NB4 (cell line): ENCODE results near the gene SLC22A23.

ENCODE experiments used
- DNase-seq: peaks from one replicate; pipeline ENCODE4 v3.0.0; 2010; ENCODE audit warnings: low read depth
- H3K4me3 ChIP-seq: one replicate; pipeline ENCODE4 v1.5.1; 2011; ENCODE audit warnings: mild to moderate bottlenecking, low read depth, low read length, moderate library complexity
- CTCF ChIP-seq: IDR thresholded peaks from one replicate; pipeline ENCODE4 v1.5.1; 2012; ENCODE audit warnings: low read depth, low read length
- MAX ChIP-seq: IDR thresholded peaks from 2 replicates; pipeline ENCODE4 v1.6.1; 2011; ENCODE audit warnings: low read depth, low read length
- MYC ChIP-seq: IDR thresholded peaks from 2 replicates; pipeline ENCODE4 v1.6.1; 2011; ENCODE audit warnings: low read depth, low read length
- POLR2A ChIP-seq: IDR thresholded peaks from 2 replicates; pipeline ENCODE4 v1.6.1; 2011; ENCODE audit warnings: mild to moderate bottlenecking; ENCODE audit not compliant: insufficient read length; ENCODE audit errors: extremely low read depth

Gene SLC22A23

GRCh38 chr6:3305216-3305565 lies 151.7 kb downstream of the SLC22A23 start:
- TF ChIP-seq CTCF: no peak
- TF ChIP-seq POLR2A: no peak
- TF ChIP-seq MYC: no peak
- TF ChIP-seq MAX: no peak
- no peak overlapping the region for H3K4me3 ChIP-seq
- no peak for DNase-seq

- TF ChIP-seq POLR2A: no peak
- no peak for TF ChIP-seq CTCF
- TF ChIP-seq MYC: no peak
- TF ChIP-seq MAX: no peak
- DNase-seq: no peak
- H3K4me3 ChIP-seq: no peak overlapping the region
Observed at GRCh38 chr6:3304500-3305215, 152.2 kb downstream of the SLC22A23 start.

- DNase-seq: no peak
- TF ChIP-seq POLR2A (no peak), MAX (no peak), CTCF (no peak), MYC (no peak)
- no peak overlapping the region for H3K4me3 ChIP-seq
Observed at GRCh38 chr6:3303795-3304411, 152.9 kb downstream of the SLC22A23 start.

- no peak for DNase-seq
- TF ChIP-seq MAX (no peak), MYC (no peak), POLR2A (no peak), CTCF (no peak)
- no peak overlapping the region for H3K4me3 ChIP-seq
Observed at GRCh38 chr6:3301506-3301905, 155.3 kb downstream of the SLC22A23 start.

- no peak for TF ChIP-seq MAX
- TF ChIP-seq MYC: no peak
- no peak for TF ChIP-seq CTCF
- no peak for TF ChIP-seq POLR2A
Observed at GRCh38 chr6:3299221-3299620, 157.6 kb downstream of the SLC22A23 start.

More at GRCh38 chr6:3299221-3299620, 157.6 kb downstream of the SLC22A23 start:
- no peak for DNase-seq
- H3K4me3 ChIP-seq: no peak overlapping the region
